Tibial nerve (tissue), 4 donors: ENCODE results near the gene COPE.

ENCODE experiments used
- EP300 ChIP-seq, 2 donors: sonication (generic); formaldehyde crosslinking; IDR thresholded peaks; one replicate each; pipeline ENCODE4 v1.6.1; 2017; ENCODE audit warnings: antibody characterized with exemption in 2 of 2, mild to moderate bottlenecking in 1 of 2
- POLR2A ChIP-seq, 2 donors: fragments of 450-650 bp; IDR thresholded peaks; one replicate each; pipeline ENCODE4 v1.6.1; 2017; ENCODE audit warnings: antibody characterized with exemption in 2 of 2, mild to moderate bottlenecking in 2 of 2, moderate library complexity in 2 of 2
- TF ChIP-seq, protein P1 (sequence below), 5 experiments: fragments of 200-600 bp in 3 of 5; fragments of 450-650 bp in 2 of 5; sonication (generic) in 3 of 5; IDR thresholded peaks; one replicate each; pipeline ENCODE4 v1.5.1; 2016 to 2019; ENCODE audit warnings: antibody characterized with exemption in 5 of 5, mild to moderate bottlenecking in 3 of 5, moderate library complexity in 2 of 5

DNA sequence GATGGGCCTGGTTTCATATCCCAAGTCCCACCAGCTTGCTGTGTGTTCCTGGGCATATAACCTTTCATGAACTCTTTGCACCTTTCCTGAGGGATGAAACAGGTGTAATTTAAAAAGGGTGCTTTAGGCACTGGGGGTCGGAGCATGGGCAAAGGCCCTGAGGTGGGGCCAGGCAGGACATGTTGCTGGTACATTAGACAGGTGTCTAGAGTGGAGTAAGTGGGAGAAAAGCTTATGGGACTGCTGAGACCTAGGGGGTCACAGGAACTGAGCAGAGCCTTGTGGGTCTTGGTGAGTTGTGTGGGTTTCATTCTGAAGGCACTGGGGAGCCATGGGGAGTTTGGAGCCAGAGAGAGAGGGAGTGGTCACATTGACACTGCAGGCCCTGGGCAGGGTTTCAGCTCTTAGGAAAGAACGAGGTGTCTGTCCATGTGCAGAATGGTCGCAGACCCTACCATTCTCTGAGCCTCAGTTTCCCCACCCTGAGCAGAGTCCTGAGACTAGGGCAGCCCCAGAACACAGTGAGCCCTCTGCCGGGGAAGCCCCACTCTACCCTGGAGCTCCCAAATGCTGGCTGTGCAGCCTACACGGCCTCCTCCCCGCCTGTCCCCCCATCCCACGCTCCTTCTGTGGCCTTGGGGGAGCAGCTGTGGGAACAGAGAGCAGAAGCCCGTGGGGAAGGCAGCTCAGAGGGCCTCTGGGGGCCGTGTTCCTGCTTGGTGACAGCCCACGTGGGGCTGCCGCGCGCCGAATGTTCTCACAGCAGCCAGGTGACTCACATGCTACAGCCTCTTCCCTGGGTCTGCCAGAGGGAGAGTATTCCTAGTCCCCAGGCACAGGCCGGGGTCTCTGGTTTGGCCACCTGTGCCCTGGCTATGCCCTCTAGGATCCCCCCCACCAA, 29.1 kb upstream of the COPE start:
- TF ChIP-seq POLR2A (IDR thresholded peaks at IDR 0.05) (no peak), EP300 (IDR thresholded peaks at IDR 0.05) (no peak)
- TF ChIP-seq, protein P1, sequence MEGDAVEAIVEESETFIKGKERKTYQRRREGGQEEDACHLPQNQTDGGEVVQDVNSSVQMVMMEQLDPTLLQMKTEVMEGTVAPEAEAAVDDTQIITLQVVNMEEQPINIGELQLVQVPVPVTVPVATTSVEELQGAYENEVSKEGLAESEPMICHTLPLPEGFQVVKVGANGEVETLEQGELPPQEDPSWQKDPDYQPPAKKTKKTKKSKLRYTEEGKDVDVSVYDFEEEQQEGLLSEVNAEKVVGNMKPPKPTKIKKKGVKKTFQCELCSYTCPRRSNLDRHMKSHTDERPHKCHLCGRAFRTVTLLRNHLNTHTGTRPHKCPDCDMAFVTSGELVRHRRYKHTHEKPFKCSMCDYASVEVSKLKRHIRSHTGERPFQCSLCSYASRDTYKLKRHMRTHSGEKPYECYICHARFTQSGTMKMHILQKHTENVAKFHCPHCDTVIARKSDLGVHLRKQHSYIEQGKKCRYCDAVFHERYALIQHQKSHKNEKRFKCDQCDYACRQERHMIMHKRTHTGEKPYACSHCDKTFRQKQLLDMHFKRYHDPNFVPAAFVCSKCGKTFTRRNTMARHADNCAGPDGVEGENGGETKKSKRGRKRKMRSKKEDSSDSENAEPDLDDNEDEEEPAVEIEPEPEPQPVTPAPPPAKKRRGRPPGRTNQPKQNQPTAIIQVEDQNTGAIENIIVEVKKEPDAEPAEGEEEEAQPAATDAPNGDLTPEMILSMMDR (IDR thresholded peaks at IDR 0.05): no peak
